HEK293 (cell line): ENCODE data around the gene SLC12A8.

Source experiments
- CTCF ChIA-PET: fragments of 350-600 bp; formaldehyde crosslinking; extraction: SDS; loops from one replicate; lab custom pipeline; 2021; ENCODE audit warnings: antibody characterized with exemption; lab: Yijun Ruan, JAX
- POLR2A ChIA-PET: fragments of 300-600 bp; formaldehyde crosslinking; extraction: SDS; loops from one replicate; lab custom pipeline; 2020; ENCODE audit warnings: antibody characterized with exemption, inconsistent platforms; lab: Yijun Ruan, JAX
- H3K27ac ChIP-seq: fragments of 200-500 bp; sonication (Bioruptor generic); 2 replicates; pipeline ENCODE4 v1.5.1; 2014; ENCODE audit warnings: low read depth, low read length, control low read depth, inconsistent platforms; ENCODE audit errors: extremely low read depth
- H3K36me3 ChIP-seq, 2 experiments: fragments of 200-500 bp in 1 of 2; sonication (Bioruptor generic) in 1 of 2; 1 replicate in 1 of 2; 2 replicates in 1 of 2; pipeline ENCODE4 v1.5.1; 2014 to 2017; ENCODE audit warnings: inconsistent platforms in 2 of 2, low read length in 2 of 2; ENCODE audit not compliant: control insufficient read depth in 2 of 2, insufficient read depth in 1 of 2
- H3K4me1 ChIP-seq: fragments of 200-500 bp; sonication (Bioruptor generic); 2 replicates; pipeline ENCODE4 v1.5.1; 2014; ENCODE audit warnings: mild to moderate bottlenecking, low read length, inconsistent platforms; ENCODE audit not compliant: control insufficient read depth, insufficient read depth
- H3K4me3 ChIP-seq: 2 replicates; pipeline ENCODE4 v1.5.1; 2011; ENCODE audit warnings: low read depth, mild to moderate bottlenecking, control low read depth, low read length, moderate library complexity
- H3K9me3 ChIP-seq: fragments of 200-500 bp; sonication (Bioruptor generic); 2 replicates; pipeline ENCODE4 v1.5.1; 2014; ENCODE audit warnings: low read depth, low read length, inconsistent platforms; ENCODE audit not compliant: control insufficient read depth, insufficient read depth
- BCL6B ChIP-seq: fragments of 450-650 bp; formaldehyde crosslinking; IDR thresholded peaks from 2 replicates; pipeline ENCODE4 v1.5.1; 2017; ENCODE audit warnings: missing biosample characterization, missing genetic modification characterization
- IKZF3 ChIP-seq: fragments of 450-650 bp; IDR thresholded peaks from 2 replicates; pipeline ENCODE4 v1.5.0; 2018; ENCODE audit warnings: missing biosample characterization, mild to moderate bottlenecking, missing genetic modification characterization, moderate library complexity
- YY1 ChIP-seq: fragments of 450-650 bp; formaldehyde crosslinking; IDR thresholded peaks from 2 replicates; pipeline ENCODE4 v1.5.1; 2018; ENCODE audit warnings: missing biosample characterization, missing genetic modification characterization
- ZBTB49 ChIP-seq: fragments of 450-650 bp; formaldehyde crosslinking; IDR thresholded peaks from 2 replicates; pipeline ENCODE4 v1.5.1; 2016; ENCODE audit warnings: missing biosample characterization, missing genetic modification characterization, low read depth
- ZNF146 ChIP-seq: fragments of 450-650 bp; formaldehyde crosslinking; IDR thresholded peaks from 2 replicates; pipeline ENCODE4 v1.5.1; 2016; ENCODE audit warnings: missing biosample characterization, missing genetic modification characterization
- ZNF362 ChIP-seq: fragments of 450-650 bp; formaldehyde crosslinking; IDR thresholded peaks from 2 replicates; pipeline ENCODE4 v1.5.1; 2016; ENCODE audit warnings: missing biosample characterization, missing genetic modification characterization
- ZNF473 ChIP-seq: fragments of 450-650 bp; formaldehyde crosslinking; IDR thresholded peaks from 2 replicates; pipeline ENCODE4 v1.5.1; 2017; ENCODE audit warnings: missing biosample characterization, missing genetic modification characterization
- ZNF510 ChIP-seq: fragments of 450-650 bp; formaldehyde crosslinking; IDR thresholded peaks from 2 replicates; pipeline ENCODE4 v1.5.1; 2018; ENCODE audit warnings: mild to moderate bottlenecking, missing genetic modification characterization, missing biosample characterization; ENCODE audit not compliant: insufficient replicate concordance
- ZNF521 ChIP-seq: fragments of 450-650 bp; formaldehyde crosslinking; IDR thresholded peaks from 2 replicates; pipeline ENCODE4 v1.5.1; 2017; ENCODE audit warnings: missing biosample characterization, mild to moderate bottlenecking, missing genetic modification characterization
- ZNF580 ChIP-seq: fragments of 450-650 bp; formaldehyde crosslinking; IDR thresholded peaks from 2 replicates; pipeline ENCODE4 v1.5.1; 2016; ENCODE audit warnings: missing biosample characterization, missing genetic modification characterization
- ZNF654 ChIP-seq: fragments of 450-650 bp; formaldehyde crosslinking; IDR thresholded peaks from 2 replicates; pipeline ENCODE4 v1.5.1; 2016; ENCODE audit warnings: low read depth, missing biosample characterization, missing genetic modification characterization
- TF ChIP-seq, protein P1 (sequence below): fragments of 450-650 bp; formaldehyde crosslinking; IDR thresholded peaks from 2 replicates; pipeline ENCODE4 v1.5.1; 2017; ENCODE audit warnings: missing biosample characterization, mild to moderate bottlenecking, missing genetic modification characterization, moderate library complexity

Gene SLC12A8

GRCh38 chr3:125073390-125073905 lies 139.1 kb downstream of the SLC12A8 start (continued):
- no peak for TF ChIP-seq ZNF510
- no peak for TF ChIP-seq ZNF473 (tag by site-specific recombination)
- TF ChIP-seq ZBTB49 (tag by site-specific recombination), result no peak
- no peak for TF ChIP-seq ZNF146 (tag by site-specific recombination)
- TF ChIP-seq, protein P1, sequence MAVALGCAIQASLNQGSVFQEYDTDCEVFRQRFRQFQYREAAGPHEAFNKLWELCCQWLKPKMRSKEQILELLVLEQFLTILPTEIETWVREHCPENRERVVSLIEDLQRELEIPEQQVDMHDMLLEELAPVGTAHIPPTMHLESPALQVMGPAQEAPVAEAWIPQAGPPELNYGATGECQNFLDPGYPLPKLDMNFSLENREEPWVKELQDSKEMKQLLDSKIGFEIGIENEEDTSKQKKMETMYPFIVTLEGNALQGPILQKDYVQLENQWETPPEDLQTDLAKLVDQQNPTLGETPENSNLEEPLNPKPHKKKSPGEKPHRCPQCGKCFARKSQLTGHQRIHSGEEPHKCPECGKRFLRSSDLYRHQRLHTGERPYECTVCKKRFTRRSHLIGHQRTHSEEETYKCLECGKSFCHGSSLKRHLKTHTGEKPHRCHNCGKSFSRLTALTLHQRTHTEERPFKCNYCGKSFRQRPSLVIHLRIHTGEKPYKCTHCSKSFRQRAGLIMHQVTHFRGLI, result no peak

DNA sequence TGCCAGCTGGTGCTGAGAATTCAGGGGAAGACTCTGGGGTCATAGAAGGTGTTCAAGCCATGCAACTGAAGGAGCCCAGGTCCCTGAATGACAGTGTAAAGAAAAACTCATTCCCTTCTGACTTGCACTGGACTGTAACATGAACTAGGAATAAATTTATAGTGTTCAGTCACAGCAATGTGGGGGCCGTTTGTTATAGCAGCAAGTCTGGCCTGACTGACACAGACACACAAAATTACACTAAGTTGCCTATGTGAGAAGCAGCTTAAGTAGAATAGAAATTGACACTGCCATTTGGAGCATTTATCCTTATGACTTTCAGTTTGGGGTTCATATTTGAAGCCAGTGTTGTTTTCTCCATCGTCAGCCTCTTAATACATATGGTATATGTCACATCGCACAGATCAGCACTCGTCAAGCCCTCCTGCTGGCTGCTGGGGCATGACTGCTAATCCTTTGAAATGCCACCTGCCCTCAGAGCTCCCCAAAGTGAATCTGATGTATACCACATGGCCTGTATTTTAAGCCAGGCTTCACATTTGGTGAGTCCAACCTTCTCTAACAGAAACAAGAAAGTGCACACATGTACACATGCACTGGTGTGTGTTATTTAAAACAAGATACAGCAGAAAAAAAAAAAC lies 139.7 kb downstream of the SLC12A8 start:
- CTCF ChIA-PET, result no interaction called here
- H3K4me3 ChIP-seq, result no peak overlapping the region
- no peak for TF ChIP-seq ZNF580
- TF ChIP-seq BCL6B, result no peak
- H3K27ac ChIP-seq, result no peak overlapping the region
- H3K36me3 ChIP-seq, result no peaks in the 10 kb centered on the region
- no peaks in the 10 kb centered on the region for H3K4me1 ChIP-seq
- no peaks in the 10 kb centered on the region for H3K9me3 ChIP-seq
- POLR2A ChIA-PET, result no interaction called here

GRCh38 chr3:125072301-125072700 lies 140.2 kb downstream of the SLC12A8 start:
- Histone ChIP-seq H3K9me3 (no peaks in the 10 kb centered on the region), H3K27ac (no peak overlapping the region), H3K4me1 (no peaks in the 10 kb centered on the region), H3K4me3 (no peak overlapping the region), H3K36me3 (no peaks in the 10 kb centered on the region)
- no peak for TF ChIP-seq ZNF521 (tag by site-specific recombination)
- TF ChIP-seq ZNF473 (tag by site-specific recombination), result no peak
- TF ChIP-seq ZNF362 (tag by site-specific recombination), result no peak
- no peak for TF ChIP-seq ZNF580
- TF ChIP-seq YY1 (tag by site-specific recombination), result no peak
- no peak for TF ChIP-seq ZNF654 (tag by site-specific recombination)
- no peak for TF ChIP-seq IKZF3 (tag by site-specific recombination)
- CTCF ChIA-PET, result no interaction called here
- POLR2A ChIA-PET, result no interaction called here
